ENCODE data around the gene IMPDH1.

Gene IMPDH1

GRCh38 chr7:128343554-128344430, 66.0 kb downstream of the IMPDH1 start, which contains the start of gene RBM28:
Gene RBM28, minus strand, starts transcription at chr7:128343908. Its CDS starts 115 bp downstream, at chr7:128343793.
- peak; percentile 92 for ATAC-seq

More at GRCh38 chr7:128343554-128344430, 66.0 kb downstream of the IMPDH1 start, which contains the start of gene RBM28:
- TF ChIP-seq ZNF70 (CRISPR knock-in tag; IDR thresholded peaks at IDR 0.05) = no peak
- TF ChIP-seq ZNF565 (CRISPR knock-in tag; conservative IDR thresholded peaks at IDR 0.05; ENCODE audit: low read depth) = 0 out of 2 replicates have a peak, but pooled peaks have one; percentile 61
- TF ChIP-seq RARB (CRISPR knock-in tag; IDR thresholded peaks at IDR 0.05) = peak; percentile 52; the same call in 1 of the 2 replicates
- TF ChIP-seq ESRRG (CRISPR knock-in tag; IDR thresholded peaks at IDR 0.05) = 0 out of 2 replicates have a peak, but pooled peaks have one; percentile 44
- TF ChIP-seq GLIS3 (CRISPR knock-in tag; IDR thresholded peaks at IDR 0.05) = no peak
- TF ChIP-seq ZFP3 (CRISPR knock-in tag; IDR thresholded peaks at IDR 0.05) = peak; percentile 69; the same call in 1 of the 2 replicates
- no peak for TF ChIP-seq CSDC2 (CRISPR knock-in tag; IDR thresholded peaks at IDR 0.05)
- TF ChIP-seq POU6F1 (CRISPR knock-in tag; IDR thresholded peaks at IDR 0.05; ENCODE audit: borderline replicate concordance, low read depth) = peak; percentile 91; the same call in 1 of the 2 replicates
- peak; percentile 33; the same call in 1 of the 2 replicates for TF ChIP-seq SNAI2 (CRISPR knock-in tag; IDR thresholded peaks at IDR 0.05)
- TF ChIP-seq OSR1 (CRISPR knock-in tag; IDR thresholded peaks at IDR 0.05) = no peak

Measured in SK-N-SH treated with all-trans-retinoic acid at 6 μM for 48 hours (cell line).